Left hindlimb (tissue), 1 donor: ENCODE results near the gene TEKT5.
"Not testable (repeated sequence)": the region's sequence is repeated elsewhere in the genome, so short reads cannot be mapped to it uniquely, and the experiment has no call there.

Experiments
- DNase-seq: peaks from one replicate; pipeline ENCODE4 v3.0.0-alpha.2; 2018

TEKT5 gene

DNA sequence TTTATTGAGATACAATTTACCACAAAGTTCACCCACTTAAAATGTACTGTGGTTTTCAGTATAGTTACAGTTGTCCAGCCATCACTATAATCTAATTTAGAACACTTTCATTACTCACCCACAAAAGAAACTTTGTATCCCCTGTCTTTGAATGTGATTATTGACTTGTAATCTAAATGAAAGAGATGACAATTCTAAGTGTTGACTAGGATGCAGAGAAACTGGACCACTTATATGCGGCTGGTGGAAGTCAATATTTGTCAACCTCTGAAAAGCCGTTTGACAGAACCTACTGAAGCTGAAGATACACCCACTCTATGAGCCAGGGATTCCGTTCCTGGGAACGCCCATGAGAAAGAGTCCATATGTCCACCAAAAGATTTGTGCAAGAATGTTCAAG lies 36.8 kb downstream of the TEKT5 start:
- no peak for DNase-seq

DNA sequence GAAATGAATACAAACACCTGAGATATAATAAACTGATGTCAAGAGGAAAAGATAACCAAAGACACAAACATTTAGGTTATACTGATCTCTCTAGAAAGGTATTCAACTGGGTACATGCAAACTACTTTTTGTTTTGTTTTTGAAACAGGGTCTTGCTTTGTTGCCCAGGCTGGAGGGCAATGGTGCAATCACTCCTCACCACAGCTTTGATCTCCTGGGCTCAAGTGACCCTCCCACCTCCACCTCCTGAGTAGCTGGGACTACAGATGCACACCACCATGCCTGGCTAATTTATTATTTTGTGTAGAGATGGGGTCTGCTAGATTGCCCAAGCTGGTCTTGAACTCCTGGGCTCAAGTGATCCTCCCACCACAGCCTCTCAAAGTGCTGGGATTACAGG lies 38.1 kb downstream of the TEKT5 start:
- no peak for DNase-seq

DNA sequence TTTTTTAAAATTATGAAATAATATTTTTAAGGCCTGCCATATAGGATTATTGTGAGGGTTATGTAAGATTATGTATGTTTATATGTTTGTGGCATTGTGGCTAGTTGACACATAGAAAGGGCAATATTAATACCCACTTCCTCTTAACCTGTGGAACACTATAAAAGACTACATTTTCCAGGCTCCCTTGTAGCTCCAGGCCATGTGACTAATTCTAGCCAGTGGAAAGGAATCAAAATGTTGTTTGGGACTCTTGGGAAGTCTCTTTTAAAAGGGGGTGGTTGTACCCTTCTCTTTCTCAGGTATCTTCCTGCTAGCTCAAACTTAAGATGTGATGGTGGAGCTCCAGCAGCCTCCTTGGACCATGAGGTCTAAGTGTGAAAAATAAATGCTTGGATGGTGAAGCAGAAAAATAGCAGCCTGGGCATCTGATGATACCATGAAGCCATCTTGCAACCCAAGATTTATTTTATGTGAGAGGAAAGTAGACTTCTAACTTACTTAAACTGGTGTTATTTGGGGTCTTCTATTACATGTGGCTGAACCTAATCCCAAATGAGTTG lies 39.2 kb downstream of the TEKT5 start:
- DNase-seq = no peak

DNA sequence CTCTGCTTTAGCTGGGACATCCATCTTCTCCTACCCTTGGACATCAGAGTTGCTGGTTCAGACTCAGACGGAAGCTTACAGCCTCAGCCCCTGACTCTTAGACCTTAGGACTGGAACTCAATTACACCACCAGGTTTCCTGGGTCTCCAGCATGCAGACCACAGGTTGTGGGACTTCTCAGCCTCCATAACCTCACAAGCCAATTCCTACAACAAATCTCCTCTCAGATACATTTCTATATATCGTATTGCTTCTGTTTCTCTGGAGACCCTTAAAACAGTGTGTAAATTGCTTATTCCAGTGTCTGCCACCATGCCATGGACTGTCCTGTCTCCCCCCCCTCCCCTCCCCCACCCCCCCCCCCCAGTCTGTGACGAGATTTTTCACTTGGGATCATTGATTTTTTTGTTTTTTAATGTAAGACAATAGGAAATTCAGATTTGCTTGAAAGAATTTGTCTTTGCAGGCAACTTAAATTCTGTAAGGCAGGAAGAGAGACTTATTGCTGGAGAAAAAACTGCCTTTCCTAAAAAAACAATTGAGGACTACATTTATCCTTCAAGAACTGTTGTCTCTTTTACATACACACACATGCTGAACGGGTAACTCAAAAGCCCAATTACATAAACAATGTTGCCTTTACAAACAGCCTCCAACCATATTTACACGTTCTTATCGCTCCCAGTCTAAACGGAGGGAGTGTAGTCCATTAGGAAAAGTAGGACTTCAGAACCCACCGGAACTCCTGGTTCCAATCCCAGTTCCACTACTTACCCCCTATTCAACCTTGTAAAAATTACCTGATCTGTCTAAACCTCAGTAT lies 39.9 kb downstream of the TEKT5 start:
- DNase-seq = no peak

DNA sequence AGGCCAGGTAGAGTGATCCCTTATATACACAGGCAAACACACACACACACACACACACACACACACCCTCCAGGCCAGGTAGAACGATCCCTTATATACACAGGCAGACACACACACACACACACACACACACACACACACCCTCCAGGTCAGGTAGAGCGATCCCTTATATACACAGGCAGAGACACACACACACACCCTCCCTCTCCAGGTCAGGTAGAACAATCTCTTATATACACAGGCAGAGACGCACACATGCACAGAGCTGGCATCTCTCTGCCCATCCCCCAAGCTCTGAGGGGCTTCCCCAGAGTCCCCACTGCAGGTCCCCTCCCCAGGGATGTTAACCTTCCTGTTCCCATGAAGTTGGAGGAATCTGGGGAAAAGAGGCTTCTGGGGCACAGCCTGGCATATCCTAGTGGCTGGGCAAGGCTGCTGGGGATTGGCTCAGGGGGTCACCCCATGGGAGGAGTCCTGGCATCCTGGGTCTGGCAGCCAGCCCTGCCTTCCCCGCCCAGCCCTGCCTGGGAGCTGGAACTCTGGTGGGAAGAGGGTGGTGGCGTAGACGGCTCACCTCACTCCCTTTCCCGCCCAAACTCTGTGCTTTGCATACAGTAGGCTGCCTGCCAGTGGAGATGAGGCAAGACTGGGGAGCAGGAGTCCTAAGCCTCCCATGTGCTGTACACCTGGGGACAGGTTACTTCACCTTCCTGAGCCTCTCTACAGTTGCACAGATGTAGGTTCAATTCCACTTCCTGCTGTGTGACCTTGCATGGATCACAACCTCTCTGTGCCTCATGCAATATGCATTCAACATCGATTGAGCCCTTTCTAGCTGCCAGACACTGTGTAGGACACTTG lies 41.8 kb downstream of the TEKT5 start:
- peak; percentile 44 for DNase-seq

DNA sequence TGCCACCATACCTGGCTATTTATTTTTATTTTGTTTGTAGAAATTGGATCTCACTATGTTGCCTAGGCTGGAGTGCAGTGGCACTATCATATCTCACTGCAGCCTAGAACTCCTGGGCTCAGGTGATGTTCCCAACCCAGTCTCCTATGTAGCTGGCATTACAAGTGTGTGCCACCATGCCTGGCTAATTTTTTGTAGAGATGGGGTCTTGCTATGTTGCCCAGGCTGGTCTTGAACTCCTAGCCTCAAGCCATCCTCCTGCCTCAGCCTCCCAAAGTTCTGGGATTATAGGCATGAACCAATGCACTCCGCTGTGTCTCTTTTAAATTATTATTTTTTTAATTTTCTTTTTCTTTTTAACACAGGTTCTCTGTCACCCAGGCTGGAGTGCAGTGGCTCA lies 45.6 kb downstream of the TEKT5 start:
- DNase-seq = not testable (repeated sequence)

DNA sequence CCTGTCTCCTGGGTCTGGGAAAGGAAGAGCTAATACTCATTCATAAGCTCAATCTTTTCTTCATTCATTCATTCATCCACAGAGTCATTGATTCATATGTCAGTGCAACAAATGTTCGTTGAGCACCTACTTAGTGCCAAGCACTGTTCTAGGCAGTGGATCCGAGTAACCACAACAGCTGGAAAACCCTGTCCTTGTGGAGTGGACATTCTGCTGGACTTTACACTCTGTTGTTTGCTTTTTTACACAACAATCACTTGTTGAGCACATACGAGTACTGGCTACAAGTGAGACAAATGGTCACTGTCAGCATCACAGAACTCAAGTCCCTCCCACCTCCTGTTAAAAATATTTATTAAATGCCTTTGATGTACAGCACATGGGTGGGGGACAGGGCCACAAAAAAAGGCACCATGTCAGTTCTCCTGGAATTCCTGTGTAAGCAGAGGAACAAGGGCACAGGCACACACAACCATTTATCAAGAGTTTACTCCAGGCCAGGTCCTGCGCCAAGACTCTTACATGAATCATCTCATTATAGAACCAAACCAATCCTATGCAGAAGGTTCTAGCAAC lies 46.9 kb downstream of the TEKT5 start:
- DNase-seq = no peak

DNA sequence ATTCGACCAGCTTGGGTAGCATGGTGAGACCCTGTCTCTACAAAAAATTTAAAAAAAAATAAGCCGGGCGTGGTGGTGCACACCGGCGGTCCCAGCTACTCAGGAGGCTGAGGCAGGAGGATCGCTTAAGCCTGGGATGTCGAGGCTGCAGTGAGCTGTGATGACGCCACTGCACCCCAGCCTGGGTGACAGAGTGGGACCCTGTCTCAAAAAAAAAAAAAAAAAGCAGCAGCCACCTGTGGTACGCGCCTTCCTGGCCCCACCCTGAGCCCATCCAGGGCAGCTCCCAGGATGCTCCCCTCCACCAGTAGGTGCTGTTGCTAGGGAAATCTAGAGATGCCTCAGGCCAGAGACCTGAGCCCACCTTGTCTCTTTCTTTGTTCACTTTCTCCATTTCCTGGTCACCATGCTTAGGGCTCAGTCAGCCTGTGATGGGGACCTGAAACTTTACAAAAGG lies 47.4 kb downstream of the TEKT5 start:
- DNase-seq = no peak

DNA sequence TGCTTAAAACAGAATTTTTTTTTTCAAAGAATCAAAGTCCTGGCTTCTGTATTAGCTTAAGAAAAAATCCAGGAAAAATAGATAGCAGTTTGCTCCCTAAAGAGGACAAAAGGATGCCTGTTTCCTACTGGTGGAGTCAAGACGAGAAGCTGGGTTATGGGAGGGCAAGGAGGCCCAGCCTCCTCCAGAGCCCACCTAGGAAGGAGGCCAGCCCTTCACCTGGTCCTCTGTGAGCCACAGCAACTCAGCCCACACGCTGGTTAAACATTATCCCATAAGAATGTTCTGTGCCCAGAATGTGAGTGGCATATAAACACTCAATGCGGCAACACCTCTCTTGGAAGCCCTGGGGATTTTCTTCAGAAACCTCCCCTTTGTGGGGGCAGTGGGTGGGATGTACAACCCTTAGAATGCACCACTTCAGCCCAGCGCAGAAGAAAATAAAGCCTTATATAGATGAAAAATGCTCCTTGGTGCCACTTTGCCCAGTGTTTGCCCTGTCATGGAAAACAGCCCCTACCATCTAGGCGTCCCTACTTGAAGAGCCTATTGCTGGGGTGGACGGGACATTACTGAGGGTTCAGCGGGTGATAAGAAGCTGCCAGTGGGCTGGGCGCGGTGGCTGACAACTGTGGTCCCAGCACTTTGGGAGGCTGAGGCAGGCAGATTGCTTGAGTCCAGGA lies 48.0 kb downstream of the TEKT5 start:
- DNase-seq = no peak

DNA sequence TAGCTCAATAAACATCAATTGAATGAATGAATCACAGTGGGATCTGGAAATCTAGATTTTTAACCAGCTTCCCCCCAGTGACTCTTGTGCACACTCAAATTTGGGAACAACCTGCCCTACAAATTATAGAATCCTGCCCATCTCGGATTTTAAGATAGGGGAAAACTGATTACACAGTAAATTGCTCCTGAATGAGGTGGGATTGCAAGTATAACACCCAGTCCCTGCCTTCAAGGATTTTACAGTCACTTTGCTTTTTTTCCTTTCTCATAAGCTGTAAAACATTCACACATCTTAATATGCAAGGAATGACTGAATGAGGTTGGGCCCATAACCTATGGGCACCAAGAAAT lies 48.5 kb downstream of the TEKT5 start:
- DNase-seq = no peak

DNA sequence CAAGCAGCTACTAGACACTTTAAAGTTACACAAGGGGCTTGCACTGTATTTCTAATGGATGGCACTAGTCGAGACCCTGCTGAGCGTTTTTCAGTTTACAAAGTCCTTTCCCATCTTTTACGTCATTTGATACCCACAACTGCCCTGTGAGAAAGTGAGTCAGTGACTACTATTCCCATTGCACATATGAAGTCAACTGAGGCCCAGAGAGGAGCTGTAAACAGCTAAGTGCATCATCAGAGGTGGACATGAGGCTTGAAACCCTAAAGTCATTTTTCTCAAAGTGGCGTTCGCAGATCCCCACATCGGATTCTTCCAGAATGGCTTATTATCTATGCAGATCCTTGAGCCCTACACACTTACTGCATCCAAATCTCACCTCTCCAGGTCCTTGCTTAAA lies 50.6 kb downstream of the TEKT5 start:
- no peak for DNase-seq

DNA sequence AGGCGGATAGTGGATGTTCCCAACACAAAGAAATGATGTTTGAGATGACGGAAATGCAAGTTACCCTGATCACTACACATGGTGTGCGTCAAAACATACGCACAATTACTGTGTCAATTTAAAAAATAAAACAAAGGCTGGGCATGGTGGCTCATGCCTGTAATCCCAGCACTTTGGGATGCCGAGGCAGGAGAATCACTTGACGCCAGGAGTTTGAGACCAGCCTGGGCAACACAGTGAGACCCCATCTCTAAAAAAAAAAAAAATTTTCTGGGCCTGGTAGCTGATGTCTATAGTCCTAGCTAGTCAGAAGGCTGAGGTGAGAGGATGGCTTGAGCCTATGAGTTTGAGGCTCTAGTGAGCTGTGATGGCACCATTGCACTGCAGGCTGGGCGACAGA lies 51.8 kb downstream of the TEKT5 start:
- DNase-seq = no peak

DNA sequence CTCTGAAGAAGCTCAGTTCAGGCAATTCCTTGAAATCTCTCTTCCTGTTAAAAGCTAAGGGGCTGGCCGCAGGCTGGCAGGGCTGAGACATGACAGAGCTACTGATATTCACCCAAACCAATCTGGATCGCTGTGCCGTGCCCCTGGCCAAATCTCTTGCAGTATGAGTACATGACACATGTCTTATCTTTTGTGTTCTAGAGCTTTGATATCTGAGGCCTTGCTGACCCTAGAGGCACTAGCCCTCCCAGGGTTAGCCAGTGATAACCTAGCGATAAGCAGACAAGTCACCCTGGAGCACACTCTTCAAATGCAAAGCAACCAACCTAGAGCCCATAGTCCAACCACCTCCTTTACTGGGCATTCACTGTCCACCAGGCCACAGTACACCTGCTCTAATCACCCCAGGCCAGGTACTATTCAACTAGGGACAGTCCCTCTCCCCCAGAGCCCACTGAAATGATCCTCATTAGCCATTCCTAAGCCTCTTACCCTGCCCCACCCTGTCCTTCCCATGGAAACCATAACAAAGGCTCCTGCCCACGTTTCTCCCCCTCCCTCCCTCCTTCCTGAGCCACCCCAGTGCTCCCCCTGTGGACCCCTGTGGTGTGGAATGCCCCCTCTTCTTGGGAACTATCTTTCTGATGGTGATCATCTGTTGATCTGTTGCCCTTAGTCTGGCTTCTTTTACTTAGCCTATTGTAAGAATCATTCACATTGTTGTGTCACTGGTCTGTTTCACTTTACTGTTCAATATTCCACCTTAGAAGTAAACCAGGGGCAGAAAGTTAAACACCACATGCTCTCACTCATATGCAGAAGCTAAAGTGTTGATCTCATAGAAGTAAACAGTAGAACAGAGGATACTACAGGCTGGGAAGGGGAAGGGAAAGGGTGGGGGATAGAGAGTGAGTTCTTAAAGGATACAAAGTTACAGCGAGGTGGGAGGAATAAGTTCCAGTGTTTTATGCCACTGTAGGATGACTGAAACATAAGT lies 52.5 kb downstream of the TEKT5 start:
- DNase-seq = no peak

DNA sequence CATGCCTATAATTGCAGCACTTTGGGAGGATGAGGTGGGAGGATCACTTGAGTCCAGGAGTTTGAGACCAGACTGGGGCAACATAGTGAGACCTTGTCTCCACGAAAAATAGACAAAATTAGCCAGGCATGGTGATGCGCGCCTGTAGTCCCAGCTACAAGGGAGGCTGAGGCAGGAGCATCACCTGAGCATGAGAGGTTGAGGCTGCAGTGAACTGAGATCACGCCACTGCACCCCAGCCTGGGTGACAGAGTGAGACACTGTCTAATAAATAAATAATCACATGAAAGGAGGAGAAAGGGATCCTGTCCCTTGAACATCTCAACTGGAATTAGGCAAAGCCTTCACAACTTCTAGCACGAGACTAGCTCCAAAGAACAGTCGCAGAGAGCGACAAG lies 53.2 kb downstream of the TEKT5 start:
- DNase-seq = no peak

DNA sequence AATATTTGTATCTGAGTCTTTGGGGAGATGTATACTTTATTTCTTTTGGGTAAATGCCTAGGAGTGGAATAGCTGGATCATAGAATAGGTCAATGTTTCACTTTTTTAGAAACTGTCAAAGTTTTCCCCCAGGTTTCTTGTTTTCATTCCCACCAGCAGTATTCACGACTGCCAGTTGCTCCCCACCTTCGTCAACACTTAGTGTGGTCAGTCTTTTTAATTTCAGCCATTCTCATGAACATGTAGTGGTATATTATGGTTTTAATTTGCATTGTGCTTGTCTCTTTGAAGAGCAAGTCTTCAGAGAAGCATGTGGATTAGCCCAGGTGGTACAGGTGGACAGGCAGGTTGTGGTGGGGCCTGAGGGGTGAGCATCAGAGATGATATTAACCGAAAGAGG lies 53.8 kb downstream of the TEKT5 start:
- no peak for DNase-seq

DNA sequence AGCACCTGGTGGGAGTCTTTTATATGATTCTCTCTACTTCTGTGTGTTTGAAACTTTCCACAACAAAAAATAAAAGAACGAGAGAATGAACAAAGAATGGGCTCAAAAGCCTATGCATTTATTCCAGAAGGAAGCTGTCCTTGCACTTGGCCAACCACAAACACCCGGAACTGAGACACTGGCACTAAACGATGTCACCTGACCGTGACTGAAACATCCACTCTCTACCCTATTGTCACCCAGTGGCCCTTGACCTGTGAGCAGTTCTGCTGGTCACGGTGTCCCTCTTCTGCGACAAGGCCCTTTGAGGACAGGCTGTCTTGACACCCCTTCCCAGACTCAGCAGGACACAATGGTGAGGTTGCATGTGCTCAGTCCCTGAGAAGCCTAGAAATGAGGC lies 56.6 kb downstream of the TEKT5 start:
- DNase-seq = no peak

DNA sequence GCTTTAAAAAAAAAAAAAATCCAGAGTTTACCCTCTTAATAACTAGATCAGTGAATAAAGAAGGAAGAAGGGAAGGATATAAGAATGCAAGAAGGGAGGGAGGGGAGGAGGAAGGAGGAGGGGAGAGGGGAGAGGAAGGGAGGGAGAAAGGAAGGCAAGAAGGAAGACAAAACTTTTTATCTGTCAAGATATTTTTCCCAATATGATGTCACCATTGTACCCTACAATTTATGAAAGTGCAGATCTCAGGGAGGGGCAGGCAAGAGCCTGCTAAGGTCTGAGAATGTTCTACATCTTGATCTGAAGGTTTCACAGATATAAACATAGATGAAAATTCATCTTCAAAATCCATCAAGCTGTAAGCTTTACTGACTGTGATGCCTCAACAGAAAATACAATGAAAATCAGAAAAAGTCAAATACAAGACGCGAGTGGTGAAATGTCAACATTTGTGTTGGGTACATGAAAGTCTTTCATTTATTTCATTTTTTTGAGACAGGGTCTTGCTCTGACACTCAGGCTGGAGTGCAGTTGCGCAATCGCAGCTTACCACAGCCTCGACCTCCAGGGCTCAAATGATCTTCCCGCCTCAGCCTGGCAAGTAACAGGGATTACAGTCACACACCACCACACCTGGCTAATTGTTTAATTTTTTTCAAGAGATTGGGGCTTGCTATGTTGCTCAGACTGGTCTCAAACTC lies 57.2 kb downstream of the TEKT5 start:
- DNase-seq = no peak

DNA sequence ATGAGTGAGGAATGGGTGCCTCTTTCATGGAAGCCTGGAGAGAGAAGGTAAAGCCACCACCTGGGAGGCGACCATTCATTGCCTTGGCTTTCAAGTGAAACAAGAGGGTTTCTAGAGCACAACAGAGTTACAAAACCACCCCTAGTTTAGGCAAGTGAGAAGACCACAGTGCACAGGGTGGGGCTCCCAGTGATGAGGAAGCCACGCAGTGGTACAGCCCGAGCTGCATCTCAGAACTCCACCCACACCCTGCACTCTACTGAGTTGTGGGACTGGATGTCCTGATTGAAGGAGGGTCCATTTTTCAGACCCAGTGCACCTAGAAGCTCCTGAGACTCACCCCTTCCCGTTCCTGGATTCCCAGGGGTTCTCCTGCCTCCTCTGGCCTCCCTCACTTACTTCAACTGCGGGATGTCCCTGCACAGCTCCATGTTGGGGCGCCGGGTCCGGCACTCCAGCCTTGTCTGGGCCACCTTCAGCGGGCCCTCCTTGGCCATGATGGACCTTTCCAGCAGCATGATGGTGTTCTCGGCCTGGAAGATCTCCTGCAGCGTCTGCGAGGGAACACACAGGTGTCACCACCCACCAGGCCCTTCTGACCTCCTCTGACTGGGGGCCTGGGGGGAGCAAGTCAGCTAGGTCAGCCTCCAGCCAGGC lies 59.2 kb downstream of the TEKT5 start:
- no peak for DNase-seq

DNA sequence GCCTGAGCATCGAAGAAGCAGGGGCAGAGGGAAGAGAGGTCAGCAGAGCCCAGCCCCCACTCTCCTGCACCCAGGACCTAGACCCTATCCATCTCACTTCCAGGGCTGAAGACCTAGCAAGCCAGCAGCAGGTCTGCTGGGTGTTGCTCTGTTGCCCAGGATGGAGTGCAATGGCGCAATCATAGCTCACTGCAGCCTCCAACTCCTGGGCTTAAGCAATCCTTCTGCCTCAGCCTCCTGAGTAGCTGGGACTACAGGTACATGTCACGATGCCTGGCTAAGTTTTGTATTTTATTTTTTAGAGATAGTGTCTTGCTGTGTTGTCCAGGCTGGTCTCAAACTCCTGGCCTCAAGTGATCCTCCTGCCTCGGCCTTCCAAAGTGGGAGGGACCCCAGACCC lies 61.3 kb downstream of the TEKT5 start:
- not testable (repeated sequence) for DNase-seq

DNA sequence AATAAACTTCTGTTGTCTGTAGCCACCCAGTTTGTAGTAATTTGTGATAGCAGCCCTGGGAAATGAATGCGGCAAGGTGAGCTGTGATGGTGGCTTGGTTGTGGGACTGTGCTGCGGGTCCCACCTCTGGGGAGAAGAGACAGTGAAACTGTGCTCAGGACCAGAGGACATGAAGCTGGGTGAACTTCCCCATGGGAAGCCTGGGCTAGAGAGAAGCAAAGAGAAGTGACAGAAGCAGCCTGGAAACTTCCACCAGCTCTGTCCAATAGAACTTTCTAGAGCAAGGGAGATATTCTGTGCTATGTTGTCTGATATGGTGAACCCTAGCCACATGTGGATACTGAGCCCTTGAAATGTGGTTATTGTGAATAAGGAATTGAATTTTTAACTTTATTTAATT lies 62.8 kb downstream of the TEKT5 start:
- DNase-seq = no peak

DNA sequence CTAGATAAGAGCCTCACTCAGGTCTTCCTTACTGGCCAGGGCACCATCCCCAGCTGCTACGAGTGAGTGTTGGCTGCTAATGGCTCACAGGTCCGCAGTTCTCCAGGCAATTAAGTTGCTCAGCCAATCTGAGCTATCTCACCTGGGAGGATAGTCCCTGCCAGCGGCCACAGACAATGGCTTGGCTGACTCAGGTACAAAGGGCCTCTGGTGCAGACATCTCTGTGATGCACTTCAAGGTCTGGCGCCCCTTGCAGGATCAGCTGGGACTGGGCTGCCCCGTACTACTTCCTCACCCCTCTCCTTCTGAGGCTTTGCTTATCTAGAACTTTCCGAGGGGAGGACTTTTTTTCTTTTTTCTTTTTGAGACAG lies 65.2 kb downstream of the TEKT5 start:
- DNase-seq = no peak
